Measurements from ENCODE around the gene C6.

The C6 gene

GRCh38 chr5:41122459-41122858 lies 90.9 kb downstream of the C6 start:
- DNase-seq (ENCODE audit: low read depth in 3 of 3), result no peak

DNA sequence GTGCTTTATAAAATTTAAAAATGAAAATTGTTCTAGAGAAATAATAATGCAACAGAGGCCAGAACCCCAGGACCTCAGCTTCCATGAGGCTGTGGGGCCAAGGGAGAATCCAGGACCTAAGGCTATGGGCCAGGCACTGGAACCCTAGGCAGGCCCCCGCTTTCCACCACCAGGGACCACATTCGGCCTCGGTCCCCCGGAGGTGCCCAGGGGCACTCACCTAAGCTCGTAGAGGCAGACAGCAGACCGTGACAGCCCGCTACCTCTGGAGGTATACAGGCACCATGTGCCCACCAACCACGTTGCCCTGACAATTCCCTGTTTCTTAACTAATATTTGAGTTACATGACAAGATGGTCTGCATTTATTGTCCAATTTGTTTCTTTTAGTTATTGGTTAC lies 92.7 kb downstream of the C6 start:
- DNase-seq (ENCODE audit: low read depth in 3 of 3), result no peak

- no peak for DNase-seq (ENCODE audit: low read depth in 3 of 3)
Measured at GRCh38 chr5:41118177-41118576, 95.2 kb downstream of the C6 start.

DNA sequence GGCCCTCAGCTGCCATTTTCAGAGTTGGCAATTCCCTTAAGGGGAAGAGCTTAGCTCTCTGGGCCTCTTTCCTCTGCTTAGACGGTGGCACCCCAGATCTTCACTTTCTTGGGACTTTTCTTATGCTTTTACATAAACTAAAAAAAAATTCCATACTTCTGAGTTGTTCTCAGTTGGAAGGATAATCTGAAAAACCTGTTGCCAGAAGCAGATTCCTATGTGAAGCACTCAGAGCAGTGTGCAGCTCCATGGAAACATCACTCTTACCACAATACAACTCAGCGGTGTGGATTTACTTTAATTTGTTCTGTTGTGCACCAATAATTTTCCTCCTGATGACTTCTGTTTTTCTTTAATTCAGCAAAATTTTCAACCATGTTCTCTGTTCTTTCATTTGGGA lies 98.1 kb downstream of the C6 start:
- no peak for DNase-seq (ENCODE audit: low read depth in 3 of 3)

GRCh38 chr5:41112486-41113455 lies 100.6 kb downstream of the C6 start:
- no peak for DNase-seq (ENCODE audit: low read depth in 3 of 3)

GRCh38 chr5:41109186-41109585 lies 104.1 kb downstream of the C6 start:
- no peak for DNase-seq (ENCODE audit: low read depth in 3 of 3)

- DNase-seq (ENCODE audit: low read depth in 3 of 3), result no peak
Measured at GRCh38 chr5:41102341-41102740, 111.0 kb downstream of the C6 start.

DNA sequence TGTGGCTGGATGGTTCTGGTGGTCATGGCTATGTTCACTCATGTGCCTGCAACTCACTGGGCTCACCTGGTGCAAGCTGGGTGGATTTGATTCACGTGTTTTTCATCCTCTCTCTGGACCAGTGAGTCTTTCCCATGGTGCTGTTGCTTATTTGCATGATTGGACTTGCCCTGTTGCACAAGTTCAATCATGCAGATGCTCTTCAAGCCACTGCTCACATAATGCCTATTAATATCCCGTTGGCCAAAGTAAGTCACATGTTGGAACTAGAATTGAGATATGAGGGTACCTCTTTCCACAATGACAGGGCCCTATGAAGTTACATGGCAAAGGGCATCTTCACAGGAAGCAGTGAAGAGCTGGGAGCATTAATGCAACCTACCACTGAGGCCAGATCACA lies 115.7 kb downstream of the C6 start:
- no peak for DNase-seq (ENCODE audit: low read depth in 3 of 3)

- DNase-seq (ENCODE audit: low read depth in 3 of 3), result no peak
Measured at GRCh38 chr5:41095324-41096101, 117.8 kb downstream of the C6 start.

- no peak for DNase-seq (ENCODE audit: low read depth in 3 of 3)
Measured at GRCh38 chr5:41094871-41095270, 118.5 kb downstream of the C6 start.

- DNase-seq (ENCODE audit: low read depth in 3 of 3), result no peak
Measured at GRCh38 chr5:41093803-41094202, 119.5 kb downstream of the C6 start.
